SK-N-SH treated with all-trans-retinoic acid at 6 μM for 48 hours (cell line): ENCODE results near the gene HLCS.

Experiments used
- ATAC-seq: fragments of 200-7000 bp; cut with Tn5 transposase; 3 replicates; pipeline ENCODE4 v1.9.1; 2020; ENCODE audit warnings: mild to moderate bottlenecking, moderate library complexity
- BACH2 ChIP-seq: fragments of 250-450 bp; sonication (Bioruptor Pico); IDR thresholded peaks from 2 replicates; pipeline ENCODE4 v1.9.0; 2021; ENCODE audit warnings: mild to moderate bottlenecking, borderline replicate concordance
- CSDC2 ChIP-seq: fragments of 250-450 bp; sonication (Bioruptor Pico); IDR thresholded peaks from 2 replicates; pipeline ENCODE4 v1.5.0; 2020; ENCODE audit warnings: mild to moderate bottlenecking, moderate library complexity
- ESRRG ChIP-seq: fragments of 250-450 bp; sonication (Bioruptor Pico); IDR thresholded peaks from 2 replicates; pipeline ENCODE4 v1.6.1; 2021; ENCODE audit warnings: mild to moderate bottlenecking
- GLIS3 ChIP-seq: fragments of 250-450 bp; sonication (Bioruptor Pico); IDR thresholded peaks from 2 replicates; pipeline ENCODE4 v1.5.0; 2020; ENCODE audit warnings: mild to moderate bottlenecking, moderate library complexity
- ISL1 ChIP-seq: fragments of 250-450 bp; sonication (Bioruptor Pico); IDR thresholded peaks from 2 replicates; pipeline ENCODE4 v2.1.2; 2022; ENCODE audit warnings: mild to moderate bottlenecking, moderate library complexity
- OSR1 ChIP-seq: fragments of 250-450 bp; sonication (Bioruptor Pico); IDR thresholded peaks from 2 replicates; pipeline ENCODE4 v1.8.0; 2022; ENCODE audit warnings: moderate library complexity, mild to moderate bottlenecking, inconsistent platforms
- RARB ChIP-seq: fragments of 250-450 bp; sonication (Bioruptor Pico); IDR thresholded peaks from 2 replicates; pipeline ENCODE4 v1.8.0; 2021; ENCODE audit warnings: mild to moderate bottlenecking, moderate library complexity
- SNAI2 ChIP-seq: fragments of 250-450 bp; sonication (Bioruptor Pico); IDR thresholded peaks from 2 replicates; pipeline ENCODE4 v1.5.0; 2020; ENCODE audit warnings: mild to moderate bottlenecking, moderate library complexity
- TCF4 ChIP-seq: fragments of 250-450 bp; sonication (Bioruptor Pico); IDR thresholded peaks from 2 replicates; pipeline ENCODE4 v1.8.0; 2021; ENCODE audit warnings: mild to moderate bottlenecking, moderate library complexity, borderline replicate concordance
- TOX ChIP-seq: fragments of 250-450 bp; sonication (Bioruptor Pico); IDR thresholded peaks from 2 replicates; pipeline ENCODE4 v1.8.0; 2021; ENCODE audit warnings: mild to moderate bottlenecking, moderate library complexity, borderline replicate concordance
- ZC3H10 ChIP-seq: fragments of 250-450 bp; sonication (Bioruptor Pico); IDR thresholded peaks from 2 replicates; pipeline ENCODE4 v1.5.1; 2021; ENCODE audit warnings: mild to moderate bottlenecking, moderate library complexity
- ZFP3 ChIP-seq: fragments of 250-450 bp; sonication (Bioruptor Pico); IDR thresholded peaks from 2 replicates; pipeline ENCODE4 v1.5.0; 2020; ENCODE audit warnings: mild to moderate bottlenecking, moderate library complexity
- ZFP30 ChIP-seq: fragments of 450-650 bp; formaldehyde crosslinking; IDR thresholded peaks from 2 replicates; pipeline ENCODE4 v1.5.0; 2022; ENCODE audit warnings: mild to moderate bottlenecking, moderate library complexity
- ZNF565 ChIP-seq: fragments of 450-650 bp; formaldehyde crosslinking; conservative IDR thresholded peaks from 2 replicates; pipeline ENCODE4 v1.5.0; 2020; ENCODE audit warnings: low read depth, mild to moderate bottlenecking, moderate library complexity
- ZNF70 ChIP-seq: fragments of 450-650 bp; formaldehyde crosslinking; IDR thresholded peaks from 2 replicates; pipeline ENCODE4 v1.5.0; 2020; ENCODE audit warnings: mild to moderate bottlenecking, moderate library complexity
- TF ChIP-seq, protein P1 (sequence below): fragments of 250-450 bp; sonication (Bioruptor Pico); IDR thresholded peaks from 2 replicates; pipeline ENCODE4 v1.8.0; 2020; ENCODE audit warnings: mild to moderate bottlenecking, moderate library complexity, borderline replicate concordance
- TF ChIP-seq, protein P2 (sequence below): fragments of 250-450 bp; sonication (Bioruptor Pico); IDR thresholded peaks from 2 replicates; pipeline ENCODE4 v1.5.1; 2020; ENCODE audit warnings: low read depth, mild to moderate bottlenecking, moderate library complexity
- TF ChIP-seq, protein P3 (sequence below): fragments of 250-450 bp; sonication (Bioruptor Pico); IDR thresholded peaks from 2 replicates; pipeline ENCODE4 v1.5.0; 2020; ENCODE audit warnings: mild to moderate bottlenecking, moderate library complexity
- TF ChIP-seq, protein P4 (sequence below): fragments of 250-450 bp; sonication (Bioruptor Pico); IDR thresholded peaks from 2 replicates; pipeline ENCODE4 v1.5.1; 2021; ENCODE audit warnings: mild to moderate bottlenecking, moderate library complexity

HLCS gene

DNA sequence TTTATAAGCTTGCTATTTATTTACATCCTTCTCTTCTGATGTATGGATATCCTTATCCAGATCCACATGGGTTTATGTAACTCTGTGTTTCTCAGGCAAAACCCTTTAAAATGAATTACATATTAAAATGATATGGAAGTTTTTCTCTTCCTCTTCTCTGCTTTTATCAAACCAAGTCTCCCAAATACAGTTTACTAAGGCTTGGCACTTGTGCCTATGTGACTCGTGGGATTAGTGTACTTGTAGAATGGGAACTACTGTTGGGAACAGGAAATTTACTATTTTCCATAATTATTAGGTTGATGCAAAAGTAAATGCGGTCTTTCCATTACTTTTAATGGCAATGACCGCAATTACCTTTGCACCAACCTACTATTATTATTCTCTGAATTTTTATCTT, 252.7 kb downstream of the HLCS start:
- no peak for TF ChIP-seq GLIS3
- TF ChIP-seq, protein P1, sequence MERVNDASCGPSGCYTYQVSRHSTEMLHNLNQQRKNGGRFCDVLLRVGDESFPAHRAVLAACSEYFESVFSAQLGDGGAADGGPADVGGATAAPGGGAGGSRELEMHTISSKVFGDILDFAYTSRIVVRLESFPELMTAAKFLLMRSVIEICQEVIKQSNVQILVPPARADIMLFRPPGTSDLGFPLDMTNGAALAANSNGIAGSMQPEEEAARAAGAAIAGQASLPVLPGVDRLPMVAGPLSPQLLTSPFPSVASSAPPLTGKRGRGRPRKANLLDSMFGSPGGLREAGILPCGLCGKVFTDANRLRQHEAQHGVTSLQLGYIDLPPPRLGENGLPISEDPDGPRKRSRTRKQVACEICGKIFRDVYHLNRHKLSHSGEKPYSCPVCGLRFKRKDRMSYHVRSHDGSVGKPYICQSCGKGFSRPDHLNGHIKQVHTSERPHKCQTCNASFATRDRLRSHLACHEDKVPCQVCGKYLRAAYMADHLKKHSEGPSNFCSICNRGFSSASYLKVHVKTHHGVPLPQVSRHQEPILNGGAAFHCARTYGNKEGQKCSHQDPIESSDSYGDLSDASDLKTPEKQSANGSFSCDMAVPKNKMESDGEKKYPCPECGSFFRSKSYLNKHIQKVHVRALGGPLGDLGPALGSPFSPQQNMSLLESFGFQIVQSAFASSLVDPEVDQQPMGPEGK (CRISPR knock-in tag), result no peak
- no peak for TF ChIP-seq RARB (CRISPR knock-in tag)
- TF ChIP-seq ZNF565, result no peak
- TF ChIP-seq CSDC2 (CRISPR knock-in tag), result no peak
- no peak for TF ChIP-seq ZFP3 (CRISPR knock-in tag)
- no peak for TF ChIP-seq SNAI2 (CRISPR knock-in tag)
- TF ChIP-seq ZFP30 (CRISPR knock-in tag), result no peak
- no peak for TF ChIP-seq OSR1 (CRISPR knock-in tag)
- no peak for TF ChIP-seq TCF4 (CRISPR knock-in tag)
- TF ChIP-seq ESRRG (CRISPR knock-in tag), result no peak
- no peak for TF ChIP-seq BACH2 (CRISPR knock-in tag)
- TF ChIP-seq, protein P2, sequence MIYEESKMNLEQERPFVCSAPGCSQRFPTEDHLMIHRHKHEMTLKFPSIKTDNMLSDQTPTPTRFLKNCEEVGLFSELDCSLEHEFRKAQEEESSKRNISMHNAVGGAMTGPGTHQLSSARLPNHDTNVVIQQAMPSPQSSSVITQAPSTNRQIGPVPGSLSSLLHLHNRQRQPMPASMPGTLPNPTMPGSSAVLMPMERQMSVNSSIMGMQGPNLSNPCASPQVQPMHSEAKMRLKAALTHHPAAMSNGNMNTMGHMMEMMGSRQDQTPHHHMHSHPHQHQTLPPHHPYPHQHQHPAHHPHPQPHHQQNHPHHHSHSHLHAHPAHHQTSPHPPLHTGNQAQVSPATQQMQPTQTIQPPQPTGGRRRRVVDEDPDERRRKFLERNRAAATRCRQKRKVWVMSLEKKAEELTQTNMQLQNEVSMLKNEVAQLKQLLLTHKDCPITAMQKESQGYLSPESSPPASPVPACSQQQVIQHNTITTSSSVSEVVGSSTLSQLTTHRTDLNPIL (CRISPR knock-in tag), result no peak
- TF ChIP-seq ZC3H10 (CRISPR knock-in tag), result no peak
- TF ChIP-seq, protein P3, sequence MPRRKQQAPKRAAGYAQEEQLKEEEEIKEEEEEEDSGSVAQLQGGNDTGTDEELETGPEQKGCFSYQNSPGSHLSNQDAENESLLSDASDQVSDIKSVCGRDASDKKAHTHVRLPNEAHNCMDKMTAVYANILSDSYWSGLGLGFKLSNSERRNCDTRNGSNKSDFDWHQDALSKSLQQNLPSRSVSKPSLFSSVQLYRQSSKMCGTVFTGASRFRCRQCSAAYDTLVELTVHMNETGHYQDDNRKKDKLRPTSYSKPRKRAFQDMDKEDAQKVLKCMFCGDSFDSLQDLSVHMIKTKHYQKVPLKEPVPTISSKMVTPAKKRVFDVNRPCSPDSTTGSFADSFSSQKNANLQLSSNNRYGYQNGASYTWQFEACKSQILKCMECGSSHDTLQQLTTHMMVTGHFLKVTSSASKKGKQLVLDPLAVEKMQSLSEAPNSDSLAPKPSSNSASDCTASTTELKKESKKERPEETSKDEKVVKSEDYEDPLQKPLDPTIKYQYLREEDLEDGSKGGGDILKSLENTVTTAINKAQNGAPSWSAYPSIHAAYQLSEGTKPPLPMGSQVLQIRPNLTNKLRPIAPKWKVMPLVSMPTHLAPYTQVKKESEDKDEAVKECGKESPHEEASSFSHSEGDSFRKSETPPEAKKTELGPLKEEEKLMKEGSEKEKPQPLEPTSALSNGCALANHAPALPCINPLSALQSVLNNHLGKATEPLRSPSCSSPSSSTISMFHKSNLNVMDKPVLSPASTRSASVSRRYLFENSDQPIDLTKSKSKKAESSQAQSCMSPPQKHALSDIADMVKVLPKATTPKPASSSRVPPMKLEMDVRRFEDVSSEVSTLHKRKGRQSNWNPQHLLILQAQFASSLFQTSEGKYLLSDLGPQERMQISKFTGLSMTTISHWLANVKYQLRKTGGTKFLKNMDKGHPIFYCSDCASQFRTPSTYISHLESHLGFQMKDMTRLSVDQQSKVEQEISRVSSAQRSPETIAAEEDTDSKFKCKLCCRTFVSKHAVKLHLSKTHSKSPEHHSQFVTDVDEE (CRISPR knock-in tag), result no peak
- no peak for TF ChIP-seq TOX (CRISPR knock-in tag)
- no peak for TF ChIP-seq ISL1
- TF ChIP-seq ZNF70, result no peak
- no peak for ATAC-seq

DNA sequence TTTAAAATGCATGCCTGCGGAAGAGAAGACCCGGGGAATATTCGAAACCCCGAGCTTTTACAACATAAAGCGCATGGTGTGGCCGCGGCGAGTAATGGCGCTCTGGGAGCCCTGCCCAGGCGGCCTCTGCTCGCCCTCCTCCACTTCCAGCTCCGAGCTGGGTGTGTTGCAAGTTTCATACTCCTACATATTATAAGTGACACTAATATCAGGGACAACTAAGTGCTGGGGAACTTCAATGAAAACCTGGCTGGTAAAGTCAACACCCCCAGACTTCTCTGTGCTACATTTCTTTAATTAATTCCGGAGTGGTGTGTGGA, 255.8 kb downstream of the HLCS start:
- peak; percentile 33; the same call in 2 of the 3 replicates for ATAC-seq
- TF ChIP-seq, protein P4, sequence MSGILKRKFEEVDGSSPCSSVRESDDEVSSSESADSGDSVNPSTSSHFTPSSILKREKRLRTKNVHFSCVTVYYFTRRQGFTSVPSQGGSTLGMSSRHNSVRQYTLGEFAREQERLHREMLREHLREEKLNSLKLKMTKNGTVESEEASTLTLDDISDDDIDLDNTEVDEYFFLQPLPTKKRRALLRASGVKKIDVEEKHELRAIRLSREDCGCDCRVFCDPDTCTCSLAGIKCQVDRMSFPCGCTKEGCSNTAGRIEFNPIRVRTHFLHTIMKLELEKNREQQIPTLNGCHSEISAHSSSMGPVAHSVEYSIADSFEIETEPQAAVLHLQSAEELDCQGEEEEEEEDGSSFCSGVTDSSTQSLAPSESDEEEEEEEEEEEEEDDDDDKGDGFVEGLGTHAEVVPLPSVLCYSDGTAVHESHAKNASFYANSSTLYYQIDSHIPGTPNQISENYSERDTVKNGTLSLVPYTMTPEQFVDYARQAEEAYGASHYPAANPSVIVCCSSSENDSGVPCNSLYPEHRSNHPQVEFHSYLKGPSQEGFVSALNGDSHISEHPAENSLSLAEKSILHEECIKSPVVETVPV (CRISPR knock-in tag), result no peak
- TF ChIP-seq, protein P2 (CRISPR knock-in tag), result no peak
- no peak for TF ChIP-seq BACH2 (CRISPR knock-in tag)
- no peak for TF ChIP-seq TOX (CRISPR knock-in tag)
- TF ChIP-seq GLIS3, result no peak
- no peak for TF ChIP-seq ZFP3 (CRISPR knock-in tag)
- no peak for TF ChIP-seq ESRRG (CRISPR knock-in tag)
- TF ChIP-seq, protein P3 (CRISPR knock-in tag), result no peak
- no peak for TF ChIP-seq RARB (CRISPR knock-in tag)
- TF ChIP-seq, all 23 proteins: peak for 0
